Measurements from ENCODE around the gene JUN. TPM values are rescaled to one million over a fixed set of nuclear protein-coding genes. Genes with fewer than 3 reads are reported as not detected.
"Not testable (repeated sequence)": the region's sequence is repeated elsewhere in the genome, so short reads cannot be mapped to it uniquely, and the experiment has no call there.

Gene JUN
- total RNA-seq, 1 donor from 2014 or later = 54.8 TPM

DNA sequence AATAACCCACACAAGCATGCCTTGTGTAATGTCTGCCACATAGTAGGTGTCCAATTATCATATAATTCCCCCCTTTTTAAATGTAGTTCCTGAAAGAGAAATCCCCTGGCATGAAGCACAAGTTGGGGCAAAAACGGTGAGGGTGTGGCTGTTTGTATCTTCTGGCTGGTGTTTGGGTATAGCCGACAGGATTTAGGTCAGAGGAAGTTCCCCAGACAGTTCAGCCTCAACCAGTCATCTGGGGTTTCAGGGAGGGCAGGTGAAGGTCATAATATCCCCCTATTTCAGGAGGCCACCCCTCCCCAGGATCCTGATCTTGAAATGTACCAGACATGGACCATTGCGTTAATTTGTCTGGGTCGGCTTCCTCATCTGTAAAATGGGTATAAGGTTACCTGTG is 29.1 kb upstream of the JUN start:
- ATAC-seq (ENCODE audit: poor library complexity) = no peak
- no peak for DNase-seq
- intact Hi-C loops (cut with DNase I) = no loop called here

DNA sequence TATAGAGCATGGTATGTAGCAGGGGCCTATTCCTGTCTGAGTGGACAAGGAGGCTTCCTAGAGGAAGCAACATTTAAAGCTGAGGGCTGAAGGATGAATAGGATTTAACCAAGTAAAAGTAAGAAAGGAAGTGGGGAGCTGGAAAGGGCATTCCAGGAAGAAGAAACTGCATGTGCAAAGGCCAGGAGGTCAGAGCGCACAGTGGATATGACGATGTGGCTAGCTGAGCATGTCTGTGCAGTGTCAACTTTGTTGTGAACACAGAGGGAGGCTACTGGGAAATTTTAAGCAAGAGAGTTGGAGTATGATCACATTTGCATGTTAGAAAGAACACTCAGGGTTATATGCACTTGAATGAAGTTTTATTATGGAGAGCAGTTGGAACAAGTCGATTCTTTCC is 28.6 kb upstream of the JUN start:
- intact Hi-C loops (cut with DNase I) = no loop called here
- DNase-seq (no peak), ATAC-seq (ENCODE audit: poor library complexity) (no peak)

DNA sequence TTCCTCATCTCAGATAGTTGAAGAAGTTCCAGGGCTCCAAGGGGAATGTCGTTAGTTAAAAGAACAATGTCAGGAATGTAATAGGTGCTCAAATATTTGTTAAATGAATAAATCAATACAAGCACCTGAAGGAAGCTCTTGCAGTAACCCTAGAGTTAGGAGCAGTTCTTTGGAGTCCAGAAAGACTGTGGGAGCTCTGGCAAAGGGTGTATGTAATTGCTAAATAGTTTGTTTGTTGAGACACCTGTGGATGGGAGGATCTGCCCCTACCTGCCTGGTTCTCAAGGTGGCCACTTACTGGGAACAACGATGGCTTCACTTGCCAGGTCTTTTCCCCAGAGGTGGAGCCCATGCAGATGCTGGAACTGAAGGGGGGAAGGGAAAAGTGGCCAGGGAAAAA is 27.5 kb upstream of the JUN start:
- intact Hi-C loops (cut with DNase I) = no loop called here

GRCh38 chr1:58809325-58810010 is 25.6 kb upstream of the JUN start:
- ATAC-seq (ENCODE audit: poor library complexity) (no peak), DNase-seq (no peak)
- intact Hi-C loops (cut with DNase I) = no loop called here

More for the DNA sequence above, 27.5 kb upstream of the JUN start:
- ATAC-seq (ENCODE audit: poor library complexity) = no peak
- no peak for DNase-seq

GRCh38 chr1:58808077-58808476 is 24.2 kb upstream of the JUN start:
- intact Hi-C loops (cut with DNase I) = no loop called here
- no peak for DNase-seq
- ATAC-seq (ENCODE audit: poor library complexity) = no peak

DNA sequence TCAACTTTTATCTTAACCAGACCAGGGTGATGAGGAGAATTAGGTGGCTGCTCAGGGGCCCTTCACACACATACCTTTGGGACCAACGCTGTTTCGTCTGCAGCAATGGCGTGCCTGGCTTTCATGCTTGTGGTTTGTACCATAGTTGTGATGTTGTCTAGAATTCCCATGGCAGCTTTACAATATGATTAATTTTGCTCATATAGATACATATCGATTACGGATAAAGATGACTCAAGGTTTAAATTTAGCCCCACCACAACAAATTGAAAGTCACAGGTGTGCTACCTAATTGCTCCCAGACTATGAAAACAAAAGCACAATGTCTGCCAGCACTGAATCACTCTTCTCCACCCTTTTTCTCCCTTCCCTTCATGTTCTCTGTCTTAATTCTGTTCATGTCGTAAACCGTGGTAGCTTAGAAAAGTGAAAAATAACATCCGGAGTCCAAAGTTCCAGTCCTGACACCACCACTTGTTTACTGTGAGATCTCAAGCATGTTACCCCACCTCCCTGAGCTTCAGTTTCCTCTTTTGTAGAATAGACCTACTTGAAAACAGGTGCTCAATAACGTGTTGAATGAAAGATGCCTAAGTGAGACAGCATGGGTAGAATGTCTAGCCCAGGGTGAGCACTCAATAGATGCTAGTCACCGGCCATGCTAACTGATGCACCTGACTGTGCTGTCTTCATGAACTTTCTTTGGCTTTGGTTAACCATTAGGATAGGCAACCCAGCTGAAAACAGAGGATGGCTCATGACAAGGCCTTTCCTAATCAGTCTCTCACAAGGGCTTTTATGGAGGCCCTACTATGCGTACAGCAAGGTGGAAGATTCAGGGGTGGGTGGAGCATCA is 22.1 kb upstream of the JUN start:
- DNase-seq = no peak
- no peak for ATAC-seq (ENCODE audit: poor library complexity)
- intact Hi-C loops (cut with DNase I) = no loop called here

DNA sequence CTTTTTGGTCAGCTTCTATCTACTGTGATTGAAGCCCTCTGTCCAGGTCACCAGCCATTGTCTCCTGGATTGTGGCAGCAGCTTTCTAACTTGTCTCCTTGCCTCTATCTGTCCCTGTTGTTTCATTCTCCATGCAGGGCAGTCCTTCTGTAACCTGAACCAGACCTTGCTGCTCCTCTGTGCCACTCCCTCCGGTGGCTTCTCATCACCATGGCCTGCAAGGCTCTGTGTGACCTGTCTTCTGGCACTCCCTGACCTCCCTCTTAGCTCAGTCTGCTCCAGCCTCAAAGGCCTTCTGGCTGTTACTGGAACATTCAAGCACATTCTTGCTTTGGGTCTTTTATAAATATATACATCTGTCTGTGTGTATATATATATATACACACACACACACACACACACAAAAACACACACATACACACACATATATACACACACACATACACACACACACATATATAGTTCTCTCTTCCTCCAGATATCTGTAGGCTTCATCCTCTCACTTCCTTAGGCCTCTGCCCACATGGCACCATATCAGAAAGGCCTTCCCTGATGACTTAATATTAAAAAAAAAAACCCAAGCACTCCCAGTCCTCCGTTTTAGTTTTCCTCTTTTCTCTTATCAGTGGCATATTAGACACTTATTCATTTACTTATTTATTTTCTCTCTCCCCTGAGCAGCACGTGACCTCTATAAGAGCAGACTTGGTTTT is 21.2 kb upstream of the JUN start:
- no peak for DNase-seq
- intact Hi-C loops (cut with DNase I) = no loop called here
- ATAC-seq (ENCODE audit: poor library complexity) = no peak

GRCh38 chr1:58803858-58804257 is 20.0 kb upstream of the JUN start:
- no peak for ATAC-seq (ENCODE audit: poor library complexity)
- no peak for DNase-seq

GRCh38 chr1:58802640-58803399 is 19.0 kb upstream of the JUN start:
- DNase-seq (no peak), ATAC-seq (ENCODE audit: poor library complexity) (no peak)
- intact Hi-C loops (cut with DNase I) = no loop called here

More at GRCh38 chr1:58803858-58804257, 20.0 kb upstream of the JUN start:
- intact Hi-C loops (cut with DNase I) = no loop called here

GRCh38 chr1:58801286-58801685 is 17.4 kb upstream of the JUN start:
- DNase-seq; intact Hi-C loops (cut with DNase I); ATAC-seq (ENCODE audit: poor library complexity): not testable (repeated sequence)

GRCh38 chr1:58799650-58800049 is 15.8 kb upstream of the JUN start:
- ATAC-seq (ENCODE audit: poor library complexity) = no peak
- DNase-seq = no peak
- intact Hi-C loops (cut with DNase I) = no loop called here

- ATAC-seq (ENCODE audit: poor library complexity) = no peak
- intact Hi-C loops (cut with DNase I) = no loop called here
- no peak for DNase-seq
Measured at GRCh38 chr1:58798910-58799442, 15.1 kb upstream of the JUN start.

DNA sequence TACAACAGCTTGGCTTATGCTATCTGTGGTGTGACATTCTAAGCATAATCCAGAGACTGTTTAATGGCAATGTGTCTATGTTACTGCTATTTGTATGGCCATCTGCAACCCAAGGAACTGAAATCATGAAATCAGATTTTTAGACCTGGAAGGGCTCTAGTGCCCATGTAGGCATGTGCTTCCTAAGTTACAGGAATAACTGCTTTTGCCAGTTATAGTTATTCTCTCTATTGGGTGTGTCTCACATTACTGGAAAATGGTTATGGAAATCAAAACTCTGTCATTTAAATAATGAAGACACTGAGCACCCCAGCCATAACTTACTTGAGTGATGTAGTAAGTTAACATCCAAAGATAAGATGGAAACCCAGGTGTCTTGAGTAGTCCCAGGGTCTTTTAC is 12.6 kb upstream of the JUN start:
- no peak for ATAC-seq (ENCODE audit: poor library complexity)
- intact Hi-C loops (cut with DNase I) = no loop called here
- DNase-seq = no peak

- ATAC-seq (ENCODE audit: poor library complexity) = no peak
- DNase-seq = no peak
- intact Hi-C loops (cut with DNase I) = no loop called here
Measured at GRCh38 chr1:58794585-58794984, 10.7 kb upstream of the JUN start.

- no peak for DNase-seq
- ATAC-seq (ENCODE audit: poor library complexity) = no peak
- intact Hi-C loops (cut with DNase I) = no loop called here
Measured at GRCh38 chr1:58792846-58793245, 9.0 kb upstream of the JUN start.

- DNase-seq (no peak), ATAC-seq (ENCODE audit: poor library complexity) (no peak)
- intact Hi-C loops (cut with DNase I) = no loop called here
Measured at GRCh38 chr1:58791106-58791505, 7.3 kb upstream of the JUN start.

DNA sequence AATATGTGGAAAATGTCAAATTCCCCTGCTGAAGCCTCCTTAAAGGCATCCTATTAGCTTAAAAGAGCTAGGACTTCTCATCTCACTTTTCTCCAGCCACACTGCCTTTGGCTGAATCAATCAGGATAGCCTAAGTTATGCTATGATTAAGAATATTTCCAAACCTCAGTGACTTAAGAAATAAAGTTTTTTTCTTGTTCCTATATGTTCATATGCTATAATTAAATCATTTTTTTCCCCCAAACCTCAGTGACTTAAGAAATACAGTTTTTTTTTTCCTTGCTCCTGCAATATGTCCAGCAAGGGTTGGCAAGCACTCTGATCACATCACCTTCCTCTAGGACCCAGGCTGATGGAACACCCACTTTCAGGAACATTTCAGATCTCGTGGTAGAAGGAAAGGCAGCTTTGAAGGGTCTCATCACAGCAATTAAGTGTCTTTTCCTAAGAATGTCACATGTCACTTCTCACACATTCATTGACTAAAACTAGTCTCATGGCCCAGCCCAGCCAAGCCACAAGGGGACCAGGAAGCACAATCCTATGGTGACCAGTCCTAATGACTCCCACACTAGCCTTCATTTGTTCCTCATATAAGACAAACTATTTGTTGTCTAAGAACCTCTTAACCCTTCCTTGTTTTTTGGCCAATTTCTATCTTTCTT is 6.3 kb upstream of the JUN start:
- DNase-seq (no peak), ATAC-seq (ENCODE audit: poor library complexity) (no peak)
- intact Hi-C loops (cut with DNase I) = loop anchor here (10.0 kb wide), 3 partner anchors 95 to 265 kb away; no protein-coding TSS in a partner anchor

GRCh38 chr1:58789322-58789856 is 5.5 kb upstream of the JUN start:
- ATAC-seq (ENCODE audit: poor library complexity) = no peak
- DNase-seq = no peak
- intact Hi-C loops (cut with DNase I) = loop anchor here (10.0 kb wide), 3 partner anchors 95 to 265 kb away; no protein-coding TSS in a partner anchor
